Suprapubic skin (tissue), 4 donors: ENCODE results near the gene SYNPO2. TPM values are rescaled to one million over a fixed set of nuclear protein-coding genes. Genes with fewer than 3 reads are reported as not detected.

Experiments used
- DNase-seq, 2 donors: peaks; one replicate each; pipeline ENCODE4 v3.0.0-alpha.2; 2019; ENCODE audit warnings: low spot score in 2 of 2
- H3K27ac ChIP-seq: fragments of 200-600 bp; sonication (generic); one replicate; pipeline ENCODE4 v1.5.1; 2019
- H3K27me3 ChIP-seq: fragments of 200-600 bp; sonication (generic); one replicate; pipeline ENCODE4 v1.5.1; 2019
- H3K36me3 ChIP-seq: fragments of 200-600 bp; sonication (generic); one replicate; pipeline ENCODE4 v1.5.1; 2019
- H3K4me1 ChIP-seq: fragments of 200-600 bp; sonication (generic); one replicate; pipeline ENCODE4 v1.5.1; 2019
- H3K4me3 ChIP-seq: fragments of 200-600 bp; sonication (generic); one replicate; pipeline ENCODE4 v1.5.1; 2019; ENCODE audit warnings: mild to moderate bottlenecking
- H3K9me3 ChIP-seq: fragments of 200-600 bp; sonication (generic); one replicate; pipeline ENCODE4 v1.5.1; 2019
- EP300 ChIP-seq: sonication (generic); formaldehyde crosslinking; IDR thresholded peaks from one replicate; pipeline ENCODE4 v1.6.1; 2017; ENCODE audit warnings: antibody characterized with exemption
- POLR2A ChIP-seq, 2 donors: fragments of 450-650 bp; IDR thresholded peaks; one replicate each; pipeline ENCODE4 v1.6.1; 2017; ENCODE audit warnings: antibody characterized with exemption in 2 of 2, mild to moderate bottlenecking in 2 of 2, moderate library complexity in 2 of 2
- POLR2AphosphoS5 ChIP-seq, 3 donors: sonication (generic); formaldehyde crosslinking; IDR thresholded peaks; one replicate each; pipeline ENCODE4 v1.6.1; 2017; ENCODE audit warnings: antibody characterized with exemption in 3 of 3
- WGBS: methylation state at CpG from one replicate; pipeline ENCODE4 v1.1.5; 2018; 5-methylcytosine and 5-hydroxymethylcytosine counted together
- total RNA-seq, 4 donors: library from RNA; depleted of rRNA; stranded (reverse); fragments of >200 nt; gene quantifications; one replicate each; pipeline ENCODE4 v1.1.0, GENCODE V29; 2016
- TF ChIP-seq, protein P1 (sequence below), 2 donors: fragments of 200-600 bp in 1 of 2; fragments of 450-650 bp in 1 of 2; sonication (generic) in 1 of 2; IDR thresholded peaks; one replicate each; pipeline ENCODE4 v1.5.1; 2016 to 2019; ENCODE audit warnings: antibody characterized with exemption in 2 of 2, mild to moderate bottlenecking in 1 of 2, moderate library complexity in 1 of 2

Gene SYNPO2
- total RNA-seq, 4 donors from 2014 or later, result 14.3 to 33.6 (median 19.1) TPM

DNA sequence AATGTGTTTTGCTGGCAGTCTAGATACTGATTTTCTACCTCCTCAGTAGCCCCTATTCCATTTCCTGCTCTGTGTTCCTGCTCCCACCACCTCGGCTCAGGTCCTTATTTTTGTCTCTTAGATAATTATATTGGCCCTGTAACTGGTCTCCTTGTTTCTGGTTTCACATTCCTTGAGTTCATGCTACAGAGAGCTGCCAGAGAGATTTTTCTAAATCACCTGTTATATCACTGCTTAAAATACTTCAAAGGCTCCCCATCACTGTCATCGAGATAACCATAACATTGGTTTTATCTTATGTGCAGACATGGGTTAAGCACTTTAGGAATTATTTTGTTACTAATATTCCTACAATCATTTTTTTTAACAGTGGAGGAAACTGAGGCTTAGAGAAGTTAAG, 9.6 kb downstream of the SYNPO2 start:
- 77% methylated on average over 2 of the region's 2 CpGs for WGBS
- no peaks in the 10 kb centered on the region for H3K36me3 ChIP-seq
- H3K9me3 ChIP-seq, result no peaks in the 10 kb centered on the region
- TF ChIP-seq, protein P1, sequence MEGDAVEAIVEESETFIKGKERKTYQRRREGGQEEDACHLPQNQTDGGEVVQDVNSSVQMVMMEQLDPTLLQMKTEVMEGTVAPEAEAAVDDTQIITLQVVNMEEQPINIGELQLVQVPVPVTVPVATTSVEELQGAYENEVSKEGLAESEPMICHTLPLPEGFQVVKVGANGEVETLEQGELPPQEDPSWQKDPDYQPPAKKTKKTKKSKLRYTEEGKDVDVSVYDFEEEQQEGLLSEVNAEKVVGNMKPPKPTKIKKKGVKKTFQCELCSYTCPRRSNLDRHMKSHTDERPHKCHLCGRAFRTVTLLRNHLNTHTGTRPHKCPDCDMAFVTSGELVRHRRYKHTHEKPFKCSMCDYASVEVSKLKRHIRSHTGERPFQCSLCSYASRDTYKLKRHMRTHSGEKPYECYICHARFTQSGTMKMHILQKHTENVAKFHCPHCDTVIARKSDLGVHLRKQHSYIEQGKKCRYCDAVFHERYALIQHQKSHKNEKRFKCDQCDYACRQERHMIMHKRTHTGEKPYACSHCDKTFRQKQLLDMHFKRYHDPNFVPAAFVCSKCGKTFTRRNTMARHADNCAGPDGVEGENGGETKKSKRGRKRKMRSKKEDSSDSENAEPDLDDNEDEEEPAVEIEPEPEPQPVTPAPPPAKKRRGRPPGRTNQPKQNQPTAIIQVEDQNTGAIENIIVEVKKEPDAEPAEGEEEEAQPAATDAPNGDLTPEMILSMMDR (IDR thresholded peaks at IDR 0.05), result no peak
- TF ChIP-seq POLR2AphosphoS5 (IDR thresholded peaks at IDR 0.05) (no peak), POLR2A (IDR thresholded peaks at IDR 0.05) (no peak)
- H3K4me3 ChIP-seq, result no peak overlapping the region
- H3K4me1 ChIP-seq, result no peaks in the 10 kb centered on the region
- no peak for DNase-seq
- H3K27me3 ChIP-seq, result no peaks in the 10 kb centered on the region
- no peak overlapping the region for H3K27ac ChIP-seq

DNA sequence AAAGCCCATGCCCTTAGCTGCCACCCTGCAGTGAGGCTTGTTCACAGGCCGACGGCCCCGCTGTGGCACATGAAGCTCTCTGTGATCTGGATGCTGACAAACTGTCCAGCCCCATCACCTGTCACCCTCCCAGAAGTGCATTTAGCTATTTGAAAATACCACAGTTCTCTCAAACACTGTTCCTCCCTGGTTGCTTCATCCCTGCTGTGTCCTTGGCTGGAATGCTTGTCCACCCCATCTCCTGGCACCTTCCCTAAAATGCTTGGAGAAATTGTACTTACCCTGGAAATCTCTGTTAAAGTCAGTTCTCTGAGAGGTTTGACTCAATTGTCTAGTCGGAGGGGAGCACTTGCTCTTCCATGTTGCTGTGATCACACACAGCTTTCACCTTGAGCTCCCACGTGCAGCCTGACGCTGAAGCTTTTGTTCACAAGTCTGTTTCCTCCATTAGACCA, 10.1 kb downstream of the SYNPO2 start:
- 80% methylated on average over 6 of the region's 6 CpGs for WGBS
- H3K4me3 ChIP-seq, result no peak overlapping the region
- no peaks in the 10 kb centered on the region for H3K9me3 ChIP-seq
- H3K36me3 ChIP-seq, result no peaks in the 10 kb centered on the region
- no peaks in the 10 kb centered on the region for H3K27me3 ChIP-seq
- no peak for TF ChIP-seq POLR2A (IDR thresholded peaks at IDR 0.05)
- no peak for TF ChIP-seq EP300
- no peak for TF ChIP-seq POLR2AphosphoS5 (IDR thresholded peaks at IDR 0.05)
- TF ChIP-seq, protein P1 (IDR thresholded peaks at IDR 0.05), result no peak
- no peak overlapping the region for H3K27ac ChIP-seq
- no peak for DNase-seq
- no peaks in the 10 kb centered on the region for H3K4me1 ChIP-seq

DNA sequence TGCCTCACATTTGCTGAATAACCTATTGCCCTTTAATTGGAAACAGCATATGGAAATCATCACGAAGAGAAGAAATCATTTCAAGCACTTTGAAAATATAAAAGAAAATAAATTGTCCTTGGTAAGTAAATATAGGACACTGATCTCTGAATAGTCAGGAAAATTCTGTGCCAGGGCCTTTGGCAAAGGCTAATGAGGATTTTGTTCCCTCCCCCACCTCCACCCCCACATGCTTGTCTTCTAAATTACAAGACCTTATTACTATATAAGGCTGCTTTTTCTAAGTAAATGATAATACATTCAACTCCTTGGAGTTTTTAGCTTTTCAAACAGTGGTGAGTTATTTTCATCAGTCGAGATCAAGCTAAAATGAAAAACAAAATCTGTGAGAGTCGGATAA, 15.8 kb downstream of the SYNPO2 start:
- H3K36me3 ChIP-seq, result no peaks in the 10 kb centered on the region
- no peak overlapping the region for H3K27ac ChIP-seq
- peaks cover 9% of the 10 kb centered on the region for H3K4me1 ChIP-seq
- H3K4me3 ChIP-seq, result no peak overlapping the region
- no peaks in the 10 kb centered on the region for H3K27me3 ChIP-seq
- TF ChIP-seq POLR2A (IDR thresholded peaks at IDR 0.05) (no peak), EP300 (no peak), POLR2AphosphoS5 (IDR thresholded peaks at IDR 0.05) (no peak)
- TF ChIP-seq, protein P1 (IDR thresholded peaks at IDR 0.05), result no peak
- no peaks in the 10 kb centered on the region for H3K9me3 ChIP-seq
- 63% methylated on average over 3 of the region's 3 CpGs for WGBS
- DNase-seq, result no peak

DNA sequence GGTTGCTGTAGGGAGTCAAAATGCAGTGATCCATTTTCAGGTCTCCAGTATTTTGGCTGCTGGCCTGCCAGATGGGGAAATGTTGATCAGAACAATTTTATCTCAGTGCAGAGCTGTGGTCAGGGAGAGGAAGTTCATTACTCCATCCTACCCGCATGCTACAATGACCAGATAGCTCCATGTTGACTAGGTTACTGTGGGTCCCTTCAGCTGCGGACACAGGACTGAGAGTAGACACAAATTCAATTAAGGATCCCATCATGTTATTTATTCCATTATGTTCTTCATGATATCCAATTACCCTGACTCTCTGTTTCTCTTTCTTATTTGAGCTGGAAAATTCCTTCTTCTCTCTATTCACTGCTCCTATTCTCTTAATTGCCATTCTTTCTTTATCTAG, 16.3 kb downstream of the SYNPO2 start:
- H3K4me1 ChIP-seq, result peaks cover 9% of the 10 kb centered on the region
- TF ChIP-seq EP300, result no peak
- TF ChIP-seq POLR2AphosphoS5 (IDR thresholded peaks at IDR 0.05), result no peak
- TF ChIP-seq, protein P1 (IDR thresholded peaks at IDR 0.05), result no peak
- no peak for TF ChIP-seq POLR2A (IDR thresholded peaks at IDR 0.05)
- DNase-seq, result no peak
- no peaks in the 10 kb centered on the region for H3K36me3 ChIP-seq
- no peaks in the 10 kb centered on the region for H3K27me3 ChIP-seq
- no peak overlapping the region for H3K4me3 ChIP-seq
- 76% methylated on average over 2 of the region's 2 CpGs for WGBS
- H3K27ac ChIP-seq, result no peak overlapping the region
- no peaks in the 10 kb centered on the region for H3K9me3 ChIP-seq

DNA sequence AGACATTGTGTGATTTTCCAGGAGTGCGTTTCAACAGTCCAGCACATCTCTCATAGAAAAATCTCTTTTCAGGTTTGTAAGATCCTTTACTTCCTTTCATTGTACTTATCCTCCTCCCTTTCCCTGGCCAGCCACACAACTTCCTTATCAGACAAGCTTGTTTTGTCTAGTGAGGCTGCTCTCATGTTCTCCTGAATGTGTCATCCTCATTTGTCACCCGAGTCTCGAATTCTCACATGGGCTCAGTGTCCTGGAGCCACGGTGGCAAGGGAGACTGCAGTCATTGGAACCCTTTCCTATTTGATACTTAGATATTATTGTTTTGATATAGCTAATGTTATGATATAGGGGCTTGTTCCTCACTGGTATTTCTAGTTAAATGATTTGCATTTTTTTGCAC, 16.9 kb downstream of the SYNPO2 start:
- Histone ChIP-seq H3K27ac (no peak overlapping the region), H3K9me3 (no peaks in the 10 kb centered on the region), H3K36me3 (no peaks in the 10 kb centered on the region), H3K27me3 (no peaks in the 10 kb centered on the region), H3K4me3 (no peak overlapping the region), H3K4me1 (peaks cover 9% of the 10 kb centered on the region)
- TF ChIP-seq, protein P1 (IDR thresholded peaks at IDR 0.05), result no peak
- no peak for TF ChIP-seq POLR2A (IDR thresholded peaks at IDR 0.05)
- TF ChIP-seq POLR2AphosphoS5 (IDR thresholded peaks at IDR 0.05), result no peak
- no peak for TF ChIP-seq EP300
- DNase-seq, result no peak
- 49% methylated on average over 4 of the region's 4 CpGs for WGBS
